ENCODE results near the gene GPRASP1. TPM values are rescaled to one million over a fixed set of nuclear protein-coding genes. Genes with fewer than 3 reads are reported as not detected.
A peak's percentile ranks its signal among the peaks of the same experiment; 100 is the strongest.

GPRASP1 gene
- 0.91 TPM for polyA plus RNA-seq (2012; ENCODE audit: low read depth, missing spikeins)

- DNase-seq (ENCODE audit: insufficient read length, low spot score) (peak; percentile 7), FAIRE-seq (no peak)
- TF ChIP-seq POLR2AphosphoS5 (IDR thresholded peaks at IDR 0.05; ENCODE audit: low read depth, low read length) (no peak), POLR2A (IDR thresholded peaks at IDR 0.05; ENCODE audit: low read depth, low read length) (no peak), TAF1 (IDR thresholded peaks at IDR 0.05; ENCODE audit: low read depth, low read length) (no peak), PAX5 (IDR thresholded peaks at IDR 0.05; ENCODE audit: insufficient read depth, low read length, severe bottlenecking) (no peak), SPI1 (IDR thresholded peaks at IDR 0.05; ENCODE audit: low read depth, low read length) (no peak), POU2F2 (IDR thresholded peaks at IDR 0.05; ENCODE audit: low read depth, low read length) (no peak)
Observed at GRCh38 chrX:102651242-102652011, at the start of gene GPRASP1. Gene GPRASP1, plus strand, starts transcription at chrX:102651483. Its CDS starts 2,431 bp downstream, at chrX:102653914.

- DNase-seq (ENCODE audit: insufficient read length, low spot score) (no peak), FAIRE-seq (no peak)
- TF ChIP-seq POLR2AphosphoS5 (IDR thresholded peaks at IDR 0.05; ENCODE audit: low read depth, low read length): no peak
- TF ChIP-seq SPI1 (IDR thresholded peaks at IDR 0.05; ENCODE audit: low read depth, low read length): no peak
- TF ChIP-seq POLR2A (IDR thresholded peaks at IDR 0.05; ENCODE audit: low read depth, low read length): no peak
- no peak for TF ChIP-seq TAF1 (IDR thresholded peaks at IDR 0.05; ENCODE audit: low read depth, low read length)
- no peak for TF ChIP-seq PAX5 (IDR thresholded peaks at IDR 0.05; ENCODE audit: insufficient read depth, low read length, severe bottlenecking)
- TF ChIP-seq POU2F2 (IDR thresholded peaks at IDR 0.05; ENCODE audit: low read depth, low read length): no peak
Observed at GRCh38 chrX:102604327-102604726, 47.0 kb upstream of the GPRASP1 start.

- FAIRE-seq (no peak), DNase-seq (ENCODE audit: insufficient read length, low spot score) (no peak)
- TF ChIP-seq POLR2AphosphoS5 (IDR thresholded peaks at IDR 0.05; ENCODE audit: low read depth, low read length) (no peak), POU2F2 (IDR thresholded peaks at IDR 0.05; ENCODE audit: low read depth, low read length) (no peak), TAF1 (IDR thresholded peaks at IDR 0.05; ENCODE audit: low read depth, low read length) (no peak), SPI1 (IDR thresholded peaks at IDR 0.05; ENCODE audit: low read depth, low read length) (no peak), POLR2A (IDR thresholded peaks at IDR 0.05; ENCODE audit: low read depth, low read length) (no peak), PAX5 (IDR thresholded peaks at IDR 0.05; ENCODE audit: insufficient read depth, low read length, severe bottlenecking) (no peak)
Observed at GRCh38 chrX:102606115-102606514, 45.2 kb upstream of the GPRASP1 start.

GRCh38 chrX:102610905-102611304 is 40.4 kb upstream of the GPRASP1 start:
- no peak for DNase-seq (ENCODE audit: insufficient read length, low spot score)
- TF ChIP-seq POU2F2 (IDR thresholded peaks at IDR 0.05; ENCODE audit: low read depth, low read length): no peak
- TF ChIP-seq POLR2A (IDR thresholded peaks at IDR 0.05; ENCODE audit: low read depth, low read length): no peak
- no peak for TF ChIP-seq TAF1 (IDR thresholded peaks at IDR 0.05; ENCODE audit: low read depth, low read length)
- TF ChIP-seq SPI1 (IDR thresholded peaks at IDR 0.05; ENCODE audit: low read depth, low read length): no peak
- TF ChIP-seq PAX5 (IDR thresholded peaks at IDR 0.05; ENCODE audit: insufficient read depth, low read length, severe bottlenecking): no peak
- TF ChIP-seq POLR2AphosphoS5 (IDR thresholded peaks at IDR 0.05; ENCODE audit: low read depth, low read length): no peak
- FAIRE-seq: no peak

GRCh38 chrX:102624105-102624504 is 27.2 kb upstream of the GPRASP1 start:
- DNase-seq (ENCODE audit: insufficient read length, low spot score): no peak
- no peak for FAIRE-seq
- TF ChIP-seq SPI1 (IDR thresholded peaks at IDR 0.05; ENCODE audit: low read depth, low read length): no peak
- TF ChIP-seq POU2F2 (IDR thresholded peaks at IDR 0.05; ENCODE audit: low read depth, low read length): no peak
- TF ChIP-seq PAX5 (IDR thresholded peaks at IDR 0.05; ENCODE audit: insufficient read depth, low read length, severe bottlenecking): no peak
- no peak for TF ChIP-seq TAF1 (IDR thresholded peaks at IDR 0.05; ENCODE audit: low read depth, low read length)
- TF ChIP-seq POLR2A (IDR thresholded peaks at IDR 0.05; ENCODE audit: low read depth, low read length): no peak
- TF ChIP-seq POLR2AphosphoS5 (IDR thresholded peaks at IDR 0.05; ENCODE audit: low read depth, low read length): no peak

GRCh38 chrX:102627640-102628039 is 23.6 kb upstream of the GPRASP1 start:
- no peak for FAIRE-seq

GRCh38 chrX:102637561-102637960 is 13.7 kb upstream of the GPRASP1 start:
- TF ChIP-seq POLR2AphosphoS5 (IDR thresholded peaks at IDR 0.05; ENCODE audit: low read depth, low read length): no peak
- TF ChIP-seq POU2F2 (IDR thresholded peaks at IDR 0.05; ENCODE audit: low read depth, low read length): no peak
- no peak for TF ChIP-seq PAX5 (IDR thresholded peaks at IDR 0.05; ENCODE audit: insufficient read depth, low read length, severe bottlenecking)
- TF ChIP-seq POLR2A (IDR thresholded peaks at IDR 0.05; ENCODE audit: low read depth, low read length): no peak
- TF ChIP-seq SPI1 (IDR thresholded peaks at IDR 0.05; ENCODE audit: low read depth, low read length): no peak
- TF ChIP-seq TAF1 (IDR thresholded peaks at IDR 0.05; ENCODE audit: low read depth, low read length): no peak
- no peak for FAIRE-seq
- DNase-seq (ENCODE audit: insufficient read length, low spot score): no peak

More at GRCh38 chrX:102627640-102628039, 23.6 kb upstream of the GPRASP1 start:
- TF ChIP-seq POU2F2 (IDR thresholded peaks at IDR 0.05; ENCODE audit: low read depth, low read length) (no peak), SPI1 (IDR thresholded peaks at IDR 0.05; ENCODE audit: low read depth, low read length) (no peak), PAX5 (IDR thresholded peaks at IDR 0.05; ENCODE audit: insufficient read depth, low read length, severe bottlenecking) (no peak), POLR2A (IDR thresholded peaks at IDR 0.05; ENCODE audit: low read depth, low read length) (no peak), TAF1 (IDR thresholded peaks at IDR 0.05; ENCODE audit: low read depth, low read length) (no peak), POLR2AphosphoS5 (IDR thresholded peaks at IDR 0.05; ENCODE audit: low read depth, low read length) (no peak)
- DNase-seq (ENCODE audit: insufficient read length, low spot score): no peak

GRCh38 chrX:102650903-102651241 is 411 bp upstream of the GPRASP1 start:
- FAIRE-seq: no peak
- no peak for DNase-seq (ENCODE audit: insufficient read length, low spot score)

GRCh38 chrX:102652031-102652688 is 877 bp downstream of the GPRASP1 start:
- TF ChIP-seq POU2F2 (IDR thresholded peaks at IDR 0.05; ENCODE audit: low read depth, low read length) (no peak), POLR2A (IDR thresholded peaks at IDR 0.05; ENCODE audit: low read depth, low read length) (no peak), PAX5 (IDR thresholded peaks at IDR 0.05; ENCODE audit: insufficient read depth, low read length, severe bottlenecking) (no peak), POLR2AphosphoS5 (IDR thresholded peaks at IDR 0.05; ENCODE audit: low read depth, low read length) (no peak), TAF1 (IDR thresholded peaks at IDR 0.05; ENCODE audit: low read depth, low read length) (no peak)
- FAIRE-seq (peak; percentile 89), DNase-seq (ENCODE audit: insufficient read length, low spot score) (no peak)

More at GRCh38 chrX:102650903-102651241, 411 bp upstream of the GPRASP1 start:
- TF ChIP-seq POLR2AphosphoS5 (IDR thresholded peaks at IDR 0.05; ENCODE audit: low read depth, low read length) (no peak), PAX5 (IDR thresholded peaks at IDR 0.05; ENCODE audit: insufficient read depth, low read length, severe bottlenecking) (no peak), TAF1 (IDR thresholded peaks at IDR 0.05; ENCODE audit: low read depth, low read length) (no peak), SPI1 (IDR thresholded peaks at IDR 0.05; ENCODE audit: low read depth, low read length) (no peak), POU2F2 (IDR thresholded peaks at IDR 0.05; ENCODE audit: low read depth, low read length) (no peak), POLR2A (IDR thresholded peaks at IDR 0.05; ENCODE audit: low read depth, low read length) (no peak)

All from GM12891 (cell line).